Mucosa of descending colon (tissue), 3 donors: Measurements from ENCODE around the gene REPS2. TPM values are rescaled to one million over a fixed set of nuclear protein-coding genes. Genes with fewer than 3 reads are reported as not detected.

Experiments used
- ATAC-seq: fragments of 200-7000 bp; cut with Tn5 transposase; one replicate; pipeline ENCODE4 v1.9.1; 2020; ENCODE audit warnings: mild to moderate bottlenecking, moderate library complexity
- DNase-seq, 3 donors: peaks; one replicate each; pipeline ENCODE4 v3.0.0-alpha.2; 2020
- H3K36me3 ChIP-seq: fragments of 200-600 bp; one replicate; pipeline ENCODE4 v1.8.0; 2021; ENCODE audit warnings: low read depth, mild to moderate bottlenecking
- H3K4me1 ChIP-seq: fragments of 200-600 bp; one replicate; pipeline ENCODE4 v1.8.0; 2021; ENCODE audit warnings: low read depth, mild to moderate bottlenecking
- H3K4me3 ChIP-seq: fragments of 200-600 bp; one replicate; pipeline ENCODE4 v1.8.0; 2021; ENCODE audit warnings: mild to moderate bottlenecking
- H3K9me3 ChIP-seq: fragments of 200-600 bp; one replicate; pipeline ENCODE4 v1.8.0; 2021; ENCODE audit warnings: mild to moderate bottlenecking
- CTCF ChIP-seq: fragments of 200-600 bp; IDR thresholded peaks from one replicate; pipeline ENCODE4 v1.8.0; 2022; ENCODE audit warnings: antibody characterized with exemption, mild to moderate bottlenecking
- intact Hi-C, 2 donors: fragments of 100-400 bp; cut with DNase I in 1 of 2; cut with micrococcal nuclease in 1 of 2; formaldehyde crosslinking; loops; one replicate each; pipeline versions ENCODE4 v1.11.0 to v1.11.1; 2022; cut with DNase I, micrococcal nuclease
- total RNA-seq, 3 donors: library from RNA; stranded (reverse); fragmentation: NEBNext Ultra II Directional in 2 of 3; extraction: Animal tissue kit (Norgen Biotek cat#: 25700) in 2 of 3; gene quantifications; one replicate each; pipeline versions ENCODE4 v1.2.1 to v1.2.4, GENCODE V29; 2021 to 2023
- donor health status: DM: no; HTN: no; CAD: no; lungs with moderate emphysema.
- donor health status: DM: no; HTN: no; CAD: no.
- donor health status: DM: no; HTN: yes; CAD: no.

REPS2 gene
- total RNA-seq, 3 donors from 2014 or later: 12.7 to 19.6 (median 17.2) TPM

GRCh38 chrX:17036171-17036961, 89.9 kb downstream of the REPS2 start:
- H3K36me3 ChIP-seq: no peaks in the 10 kb centered on the region
- DNase-seq (no peak), ATAC-seq (peak; percentile 33)
- H3K4me1 ChIP-seq: no peaks in the 10 kb centered on the region
- intact Hi-C loops: loop anchor here in 1 of 2 donors (10.0 kb wide), 1 partner anchor 152 kb away; no protein-coding TSS in a partner anchor
- H3K4me3 ChIP-seq: no peak overlapping the region
- H3K9me3 ChIP-seq: no peaks in the 10 kb centered on the region
- TF ChIP-seq CTCF: no peak

DNA sequence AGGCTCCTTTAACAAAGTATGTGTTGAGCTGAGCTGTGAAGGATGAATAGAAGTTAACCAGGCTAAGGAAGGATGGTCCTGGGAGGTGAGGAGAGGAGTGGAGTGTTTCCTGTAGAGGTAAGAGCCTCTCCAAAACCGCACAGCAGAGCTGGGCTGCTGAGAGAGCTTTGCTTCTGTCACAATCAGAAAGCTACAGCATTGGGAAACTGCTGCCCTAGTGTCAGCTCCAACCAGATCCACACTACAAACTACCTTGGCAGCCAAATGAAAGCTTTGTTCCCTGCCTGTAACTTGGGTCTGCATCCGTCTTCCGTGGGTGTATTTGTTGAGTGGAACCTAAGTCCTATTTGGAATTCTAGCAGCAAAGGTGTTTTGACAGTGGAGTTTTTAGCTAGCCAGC, 91.8 kb downstream of the REPS2 start:
- no peak for TF ChIP-seq CTCF
- H3K9me3 ChIP-seq: no peaks in the 10 kb centered on the region
- H3K4me1 ChIP-seq: no peaks in the 10 kb centered on the region
- H3K4me3 ChIP-seq: no peak overlapping the region
- no peak for DNase-seq
- no peaks in the 10 kb centered on the region for H3K36me3 ChIP-seq
- intact Hi-C loops: loop anchor here in 1 of 2 donors (10.0 kb wide), 1 partner anchor 153 kb away; no protein-coding TSS in a partner anchor
- ATAC-seq: no peak

GRCh38 chrX:17038681-17039161, 92.3 kb downstream of the REPS2 start:
- no peak for DNase-seq
- ATAC-seq: peak; percentile 32
- no peak overlapping the region for H3K4me3 ChIP-seq
- H3K9me3 ChIP-seq: no peaks in the 10 kb centered on the region
- no peaks in the 10 kb centered on the region for H3K4me1 ChIP-seq
- intact Hi-C loops: loop anchor here in 1 of 2 donors (10.0 kb wide), 1 partner anchor 154 kb away; no protein-coding TSS in a partner anchor
- no peaks in the 10 kb centered on the region for H3K36me3 ChIP-seq
- no peak for TF ChIP-seq CTCF

DNA sequence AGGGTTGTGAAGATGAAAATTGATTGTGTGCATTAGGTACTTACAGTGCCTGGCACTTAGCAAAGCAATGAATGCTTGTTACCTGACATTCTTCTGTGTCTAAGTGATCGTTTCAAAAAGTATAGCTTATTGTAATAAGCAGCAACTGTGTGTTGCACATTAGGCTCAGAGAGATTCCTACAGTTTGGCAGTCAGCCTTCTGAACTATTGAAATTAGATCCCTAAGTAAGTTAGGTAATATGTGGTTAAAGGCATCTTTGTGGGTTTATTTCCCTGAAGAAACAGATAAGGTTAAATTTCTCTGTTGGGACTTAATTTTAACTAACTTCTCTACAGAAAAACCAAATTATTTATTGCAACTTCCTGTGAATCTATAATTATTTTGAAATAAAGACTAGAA, 93.4 kb downstream of the REPS2 start:
- TF ChIP-seq CTCF: no peak
- ATAC-seq: no peak
- H3K4me1 ChIP-seq: no peaks in the 10 kb centered on the region
- no peaks in the 10 kb centered on the region for H3K36me3 ChIP-seq
- DNase-seq: no peak
- intact Hi-C loops: loop anchor here in 1 of 2 donors (10.0 kb wide), 1 partner anchor 155 kb away; no protein-coding TSS in a partner anchor
- H3K9me3 ChIP-seq: no peaks in the 10 kb centered on the region
- no peak overlapping the region for H3K4me3 ChIP-seq

DNA sequence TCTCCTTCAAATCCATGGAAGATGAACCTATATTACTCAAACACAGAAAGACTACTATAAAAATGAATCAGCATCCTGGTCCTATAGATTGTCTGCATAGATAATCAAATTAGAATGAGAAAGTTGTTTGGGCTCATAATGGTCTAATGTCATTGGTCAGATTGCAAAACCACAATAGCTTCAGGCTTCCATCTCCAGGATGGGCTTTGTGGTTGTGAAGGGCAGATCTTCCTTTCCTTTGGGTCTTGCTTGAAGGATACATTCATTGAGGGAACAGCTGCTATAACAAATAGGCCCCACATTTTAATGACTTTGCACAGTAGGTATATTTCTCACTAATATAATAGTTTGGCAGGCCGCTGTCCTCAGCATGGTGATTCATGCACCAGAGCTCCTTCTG, 94.3 kb downstream of the REPS2 start:
- H3K9me3 ChIP-seq: no peaks in the 10 kb centered on the region
- H3K4me1 ChIP-seq: no peaks in the 10 kb centered on the region

More for the DNA sequence above, 94.3 kb downstream of the REPS2 start:
- ATAC-seq (no peak), DNase-seq (no peak)
- TF ChIP-seq CTCF: no peak
- Histone ChIP-seq H3K4me3 (no peak overlapping the region), H3K36me3 (no peaks in the 10 kb centered on the region)
- intact Hi-C loops: no loop called here
